Middle frontal gyrus (tissue), 1 donor: ENCODE data around the gene PLA2G4F.

Experiments
- DNase-seq: peaks from one replicate; pipeline ENCODE4 v3.0.0-alpha.2; 2015; ENCODE audit warnings: low spot score; ENCODE audit errors: extremely low spot score

Gene PLA2G4F

GRCh38 chr15:42156243-42156922, at the start of gene PLA2G4F:
PLA2G4F (minus strand) TSS chr15:42156636; CDS start chr15:42156549, 87 bp downstream.
- no peak for DNase-seq

GRCh38 chr15:42203891-42204290, 47.5 kb upstream of the PLA2G4F start:
- DNase-seq, result no peak

DNA sequence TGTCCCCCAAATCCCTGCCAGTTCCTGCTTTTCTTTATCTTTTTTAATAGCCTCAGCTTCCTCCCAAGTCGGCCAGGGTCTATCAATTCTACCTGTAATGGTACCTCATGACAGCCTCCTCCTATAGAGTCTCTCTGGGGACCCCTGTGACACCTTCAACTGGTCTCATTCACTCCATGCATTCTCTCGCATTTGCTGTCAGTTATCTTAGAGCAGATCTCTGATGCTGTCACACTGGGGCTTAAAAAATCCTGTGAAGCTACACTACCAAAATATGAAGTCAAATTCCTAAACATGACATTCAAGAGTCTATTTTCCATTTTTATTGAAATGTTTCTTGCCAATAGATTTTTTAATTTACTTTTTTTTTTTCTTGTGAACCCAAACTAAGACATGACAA, 46.2 kb upstream of the PLA2G4F start:
- no peak for DNase-seq

DNA sequence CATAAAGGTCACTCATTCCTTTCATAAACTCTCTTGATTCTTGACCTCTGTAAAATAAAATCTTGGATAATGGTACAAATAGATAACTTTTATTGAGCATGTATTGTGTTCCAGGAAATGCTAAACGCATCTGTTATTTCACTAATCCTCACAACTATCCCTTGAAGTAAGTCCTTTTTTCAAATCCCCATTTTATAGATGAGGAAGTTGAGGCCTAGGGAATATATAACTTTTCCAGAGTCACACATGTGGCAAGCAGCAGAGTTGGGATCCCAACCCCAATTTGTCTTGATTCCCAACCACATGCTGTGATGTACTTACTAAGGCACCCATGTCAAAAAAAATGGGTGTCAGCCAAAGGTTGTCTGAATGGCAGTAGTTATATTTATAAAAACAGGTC, 45.4 kb upstream of the PLA2G4F start:
- no peak for DNase-seq

- no peak for DNase-seq
These were observed 42.7 kb upstream of the PLA2G4F start for GRCh38 chr15:42199126-42199525.

- no peak for DNase-seq
These were observed 42.1 kb upstream of the PLA2G4F start for GRCh38 chr15:42198516-42198915.

DNA sequence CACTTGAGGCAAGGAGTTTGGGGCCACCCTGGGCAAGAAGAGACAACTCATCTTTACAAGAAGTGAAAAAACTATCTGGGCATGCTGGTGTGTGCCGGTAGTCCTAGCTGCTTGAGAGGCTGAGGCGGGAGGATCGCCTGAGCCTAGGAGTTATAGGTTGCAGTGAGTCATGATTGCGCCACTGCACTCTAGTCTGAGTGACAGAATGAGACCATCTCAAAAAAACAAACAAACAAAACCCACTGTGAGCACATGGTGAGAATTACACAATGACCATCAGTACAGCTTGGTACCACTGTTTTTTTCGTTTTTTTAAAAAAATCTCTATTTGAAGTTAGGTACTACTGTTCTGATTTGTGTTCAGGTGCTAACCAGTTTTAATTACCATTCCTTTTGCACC, 38.1 kb upstream of the PLA2G4F start:
- no peak for DNase-seq

- DNase-seq, result no peak
These were observed 36.9 kb upstream of the PLA2G4F start for GRCh38 chr15:42193383-42193782.

DNA sequence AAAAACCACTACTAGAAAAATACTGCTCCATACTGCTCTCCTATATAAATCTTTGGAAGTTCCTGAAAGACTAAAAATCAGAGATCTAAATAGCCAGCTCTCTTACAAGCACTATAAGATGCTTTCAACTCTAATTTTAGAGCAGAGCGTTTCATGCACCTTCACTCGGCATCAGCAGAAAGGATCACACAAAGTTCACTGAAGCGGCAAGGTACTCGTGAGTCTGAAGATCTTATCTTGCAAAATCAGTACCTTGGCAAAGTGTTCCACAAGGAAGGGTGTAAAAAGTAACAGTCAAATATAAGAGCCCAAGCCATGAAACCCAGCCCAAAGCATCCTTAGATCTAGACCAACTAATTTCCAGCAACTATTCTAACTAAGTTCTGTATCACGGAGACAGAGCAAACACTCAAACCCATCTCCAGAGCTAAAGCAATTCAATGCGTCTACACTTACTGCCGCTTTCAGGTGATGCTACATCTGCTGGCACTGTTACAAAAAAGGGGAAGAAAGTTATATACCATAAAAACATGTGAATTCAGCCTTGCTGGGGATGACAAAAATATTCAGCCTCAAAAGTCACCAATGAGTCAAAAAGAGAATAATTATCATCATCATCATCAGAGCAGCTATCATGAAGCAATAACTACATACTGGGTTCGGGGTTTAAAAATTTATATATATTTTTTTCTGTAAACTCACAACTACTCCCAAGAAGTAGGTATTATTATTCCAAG, 35.3 kb upstream of the PLA2G4F start:
- DNase-seq, result no peak

GRCh38 chr15:42190370-42190769, 33.9 kb upstream of the PLA2G4F start:
- no peak for DNase-seq

DNA sequence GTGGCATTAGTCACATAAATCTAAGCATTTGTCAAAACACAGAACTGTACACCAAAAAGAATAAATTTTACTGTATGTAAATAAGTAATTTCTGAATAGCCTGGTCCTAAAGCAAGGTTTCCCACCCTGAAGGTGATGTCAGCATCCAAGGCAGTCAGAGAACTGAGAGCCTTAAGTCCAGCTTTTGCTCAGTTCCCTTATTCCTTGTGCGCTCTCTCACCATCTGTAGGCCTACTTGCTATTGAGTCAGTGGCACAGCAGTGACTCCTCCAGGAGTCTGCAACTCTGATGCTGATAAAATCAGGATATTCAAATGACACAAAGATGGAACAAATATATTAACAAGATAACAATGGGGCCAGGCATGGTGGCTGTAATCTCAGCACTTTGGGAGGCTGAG, 29.4 kb upstream of the PLA2G4F start:
- DNase-seq, result no peak

GRCh38 chr15:42184736-42185135, 28.3 kb upstream of the PLA2G4F start:
- no peak for DNase-seq

- DNase-seq, result no peak
These were observed 27.9 kb upstream of the PLA2G4F start for GRCh38 chr15:42184296-42184695.

DNA sequence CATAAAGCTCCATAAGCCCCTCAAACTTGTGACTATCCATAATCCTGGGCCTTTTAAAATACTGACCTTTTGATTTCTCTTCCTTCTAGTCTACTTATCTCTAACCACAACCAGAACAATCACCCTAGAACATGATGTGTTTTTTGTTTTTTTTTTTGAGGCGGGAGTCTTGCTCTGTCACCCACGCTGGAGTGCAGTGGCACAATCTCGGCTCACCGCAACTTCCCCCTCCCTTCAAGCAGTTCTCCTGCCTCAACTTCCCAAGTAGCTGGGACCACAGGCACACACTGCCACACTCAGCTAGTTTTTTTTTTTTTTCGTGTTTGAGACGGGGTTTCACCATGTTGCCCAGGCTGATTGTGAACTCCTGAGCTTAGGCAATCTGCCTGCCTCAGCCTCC, 26.5 kb upstream of the PLA2G4F start:
- DNase-seq, result no peak

DNA sequence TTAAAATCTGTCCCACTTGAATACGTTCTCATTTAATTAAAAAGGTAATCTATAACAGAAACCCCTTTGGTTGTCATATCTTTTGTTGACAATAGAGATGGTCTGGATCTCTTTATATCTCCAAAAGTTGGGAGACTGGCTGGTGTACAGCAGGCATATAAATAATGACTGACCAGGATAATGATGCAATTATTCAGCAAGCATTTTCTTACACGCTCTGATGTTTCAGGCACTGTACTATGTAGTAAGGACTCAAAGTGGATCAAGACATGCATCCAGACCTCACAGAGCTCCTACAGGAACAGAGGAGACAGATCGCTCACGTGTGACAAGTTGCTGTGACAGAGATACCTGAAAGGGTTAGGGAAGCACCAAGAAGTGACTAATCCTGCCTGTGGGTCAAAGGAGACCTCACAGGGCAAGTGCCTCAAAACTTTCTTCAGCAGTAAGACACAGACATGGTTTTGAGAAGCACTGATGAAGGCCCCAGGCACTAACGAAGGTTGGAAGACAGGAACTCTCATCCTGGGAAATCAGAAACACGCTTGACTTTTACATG, 26.0 kb upstream of the PLA2G4F start:
- no peak for DNase-seq

GRCh38 chr15:42178056-42178455, 21.6 kb upstream of the PLA2G4F start:
- DNase-seq, result no peak

- DNase-seq, result no peak
These were observed 19.2 kb upstream of the PLA2G4F start for GRCh38 chr15:42175671-42176070.

GRCh38 chr15:42172475-42172874, 16.0 kb upstream of the PLA2G4F start:
- no peak for DNase-seq

DNA sequence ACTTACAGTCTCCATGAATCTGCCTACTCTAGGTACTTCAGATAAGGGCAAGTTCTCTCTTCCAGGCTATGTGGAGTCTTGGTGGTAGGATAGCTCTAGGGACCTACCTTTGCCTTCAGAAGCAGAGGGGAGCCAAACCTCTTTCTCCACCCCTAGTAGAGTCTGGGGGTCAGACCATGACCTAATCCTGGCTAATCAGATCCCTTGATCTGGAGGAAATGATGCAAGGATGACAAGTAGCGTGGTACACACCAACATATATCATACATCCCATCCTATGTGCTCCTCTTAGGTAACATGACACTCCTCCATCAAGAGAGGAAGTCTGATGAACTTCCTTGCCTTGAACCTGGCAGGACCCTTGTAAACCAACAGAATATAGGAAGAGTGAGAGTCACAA, 15.4 kb upstream of the PLA2G4F start:
- DNase-seq, result no peak

GRCh38 chr15:42171122-42171521, 14.7 kb upstream of the PLA2G4F start:
- no peak for DNase-seq

GRCh38 chr15:42166225-42166940, 9.9 kb upstream of the PLA2G4F start:
- no peak for DNase-seq

DNA sequence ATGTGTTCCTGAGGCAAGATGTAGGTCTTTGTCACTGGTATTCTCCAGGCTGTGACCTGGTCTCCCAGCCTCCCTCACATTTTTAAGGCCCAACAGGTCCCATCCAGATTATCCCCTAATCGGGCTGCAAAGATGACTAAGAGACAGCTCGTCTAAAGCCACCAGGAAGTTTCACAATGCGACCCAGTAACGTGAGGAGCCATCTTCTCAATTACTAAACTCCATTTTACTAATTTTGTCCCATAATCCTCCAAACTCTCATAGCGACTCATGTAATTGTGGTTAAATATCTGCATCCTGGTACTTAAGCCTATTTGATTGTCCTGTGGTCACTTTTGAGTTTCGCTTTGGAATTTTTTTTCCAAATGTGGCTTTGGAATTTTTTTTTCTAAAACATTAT, 8.7 kb upstream of the PLA2G4F start:
- no peak for DNase-seq
